HG02840 (cell line): ENCODE results near the gene RNF13.
"Not testable (repeated sequence)": the region's sequence is repeated elsewhere in the genome, so short reads cannot be mapped to it uniquely, and the experiment has no call there.

Experiments used
- ATAC-seq: cut with Tn5 transposase; IDR thresholded peaks from one replicate; pipeline ENCODE4 v1.9.1; 2021; ENCODE audit warnings: mild to moderate bottlenecking, moderate library complexity, moderate number of reproducible peaks; ENCODE audit not compliant: unreplicated experiment, low FRiP score

RNF13 gene

GRCh38 chr3:149977386-149977785, 164.4 kb downstream of the RNF13 start:
- no peak for ATAC-seq

- not testable (repeated sequence) for ATAC-seq
Observed at GRCh38 chr3:149981979-149982378, 169.0 kb downstream of the RNF13 start.

GRCh38 chr3:149983053-149983452, 170.0 kb downstream of the RNF13 start:
- ATAC-seq = not testable (repeated sequence)

DNA sequence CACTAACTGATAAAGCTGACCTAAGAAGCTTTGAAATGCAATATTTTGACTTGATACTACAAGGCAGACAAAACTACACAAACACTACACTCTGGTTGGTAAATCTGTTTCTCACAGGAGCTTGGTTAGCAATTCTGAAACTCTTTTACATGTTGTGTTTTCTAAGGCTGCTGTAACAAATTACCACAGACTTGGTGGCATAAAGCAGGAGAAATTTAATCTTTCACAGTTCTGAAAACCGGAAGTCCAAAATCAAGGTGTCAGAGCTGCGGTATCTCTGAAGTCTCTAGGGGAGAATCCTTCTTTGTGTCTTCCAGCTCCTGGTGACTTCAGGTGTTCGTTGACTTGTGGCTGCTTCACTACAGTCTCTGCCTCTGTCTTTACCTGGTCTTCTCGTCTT, 170.6 kb downstream of the RNF13 start:
- ATAC-seq = no peak

DNA sequence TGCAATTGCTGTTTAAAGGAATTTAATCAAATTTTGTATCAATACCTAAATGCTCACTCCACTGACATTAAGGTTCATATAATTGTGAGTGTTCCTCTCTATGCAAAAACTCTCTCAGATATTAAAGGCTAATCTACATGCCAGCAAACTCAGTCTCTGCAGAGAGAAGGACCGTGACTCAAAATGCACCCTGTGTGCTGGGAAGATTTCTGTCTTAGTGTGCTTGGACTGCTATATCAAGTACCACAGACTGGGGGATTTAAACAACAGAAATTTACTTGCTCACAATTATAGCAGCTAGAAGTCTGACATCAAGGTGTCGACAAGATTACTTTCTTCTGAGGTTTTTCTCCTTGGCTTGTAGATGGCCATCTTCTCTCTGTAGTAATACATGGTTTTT, 176.3 kb downstream of the RNF13 start:
- ATAC-seq = no peak

- ATAC-seq = no peak
Observed at GRCh38 chr3:149990423-149990948, 177.5 kb downstream of the RNF13 start.

- ATAC-seq = no peak
Observed at GRCh38 chr3:149992416-149993058, 179.5 kb downstream of the RNF13 start.

- no peak for ATAC-seq
Observed at GRCh38 chr3:149998946-149999345, 185.9 kb downstream of the RNF13 start.

DNA sequence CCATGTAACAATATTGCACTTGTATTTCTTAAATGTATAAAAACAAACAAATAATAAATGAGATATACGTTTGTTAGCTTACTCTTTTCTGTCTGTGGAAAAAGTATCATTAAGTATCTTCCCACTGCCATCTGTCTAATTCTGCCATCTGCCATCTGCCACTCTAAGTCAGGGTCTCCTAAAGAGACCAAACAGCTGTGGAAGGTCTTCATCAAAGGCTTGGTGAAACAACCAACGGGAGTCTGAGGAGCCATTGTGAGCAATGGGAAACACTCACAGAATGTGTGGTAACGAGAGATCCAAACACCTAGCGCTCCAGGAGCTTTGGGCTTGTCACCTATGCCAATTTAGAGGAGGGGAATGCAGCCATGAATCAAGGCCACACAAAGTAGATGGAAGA, 186.4 kb downstream of the RNF13 start:
- ATAC-seq = no peak

DNA sequence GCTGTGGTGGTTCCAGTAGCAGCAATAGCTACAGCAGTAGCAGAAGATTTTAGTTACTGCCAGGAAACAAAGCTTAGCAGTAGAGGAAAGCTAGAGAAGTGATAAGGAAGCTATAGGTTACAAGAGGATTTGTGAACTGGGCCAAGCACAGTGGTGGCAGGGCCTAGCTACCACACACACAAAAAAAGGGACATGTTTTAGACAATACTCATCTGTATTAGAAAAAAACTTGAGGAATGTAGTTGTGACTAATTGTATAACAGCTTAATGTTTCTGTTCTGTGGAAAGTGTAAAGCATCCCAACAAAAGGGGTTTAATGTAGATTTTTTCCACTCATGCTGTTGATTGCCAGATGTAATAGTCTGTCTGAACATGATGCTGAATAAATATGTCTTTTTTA, 187.6 kb downstream of the RNF13 start:
- no peak for ATAC-seq

DNA sequence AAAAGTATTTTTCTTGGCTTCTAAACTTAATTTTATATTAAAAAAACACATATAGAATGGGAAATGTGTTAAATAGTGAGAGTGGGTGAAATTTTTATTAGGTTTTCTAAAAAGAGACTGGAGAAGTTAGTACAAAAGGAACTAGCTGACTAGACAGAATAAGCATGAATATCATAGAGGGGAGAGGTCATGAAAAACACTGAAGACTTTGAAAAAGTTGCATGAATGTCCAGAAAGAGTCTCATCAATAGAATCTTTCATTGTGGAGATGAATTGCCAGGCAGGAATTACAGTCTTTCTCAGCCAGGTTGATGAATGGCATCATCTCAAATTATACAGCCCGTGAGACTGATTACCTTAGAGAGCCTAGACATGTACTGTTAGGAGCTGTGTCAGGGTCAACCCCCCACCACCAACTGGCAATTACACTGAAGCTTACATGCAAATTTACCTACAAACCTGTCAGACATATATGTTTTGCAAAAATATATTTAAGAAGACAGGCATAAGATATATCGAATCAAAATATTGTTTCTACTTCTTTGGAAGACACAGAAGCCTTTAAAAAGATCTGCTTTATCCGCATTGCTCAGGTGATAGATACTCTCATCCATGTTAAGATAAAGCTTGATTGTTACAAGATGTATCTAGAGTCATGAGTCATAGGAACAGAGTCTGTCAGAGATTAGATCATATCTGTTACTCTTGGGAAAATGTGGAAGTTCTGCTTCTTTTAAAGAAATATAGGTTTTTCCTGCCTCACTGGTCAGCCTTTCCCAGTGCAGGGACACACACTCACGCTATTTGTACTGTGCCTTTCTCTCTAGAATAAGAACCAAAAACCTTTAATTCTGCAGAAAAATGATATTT, 192.5 kb downstream of the RNF13 start:
- no peak for ATAC-seq

DNA sequence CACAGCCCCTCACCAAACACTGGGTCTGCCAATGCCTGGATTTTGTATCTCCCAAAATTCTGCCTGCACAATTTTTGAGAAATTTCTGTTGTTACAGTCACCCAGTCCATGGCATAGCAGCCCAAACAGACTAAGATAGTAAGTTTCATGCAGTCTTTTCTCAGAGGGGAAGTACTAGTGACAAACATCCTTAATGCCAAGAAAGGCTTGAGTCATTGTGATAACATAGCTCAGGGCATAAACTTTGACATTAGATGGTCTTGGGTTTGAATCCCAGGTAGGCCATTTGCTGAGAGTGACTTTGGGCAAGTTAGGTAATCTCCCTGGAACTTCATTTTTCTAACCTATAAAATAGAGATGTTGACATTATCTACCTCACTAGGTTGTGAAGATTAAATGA, 193.8 kb downstream of the RNF13 start:
- ATAC-seq = no peak
